GM18517 (cell line): ENCODE measurements around the gene USP46.

Experiments
- ATAC-seq: cut with Tn5 transposase; IDR thresholded peaks from one replicate; pipeline ENCODE4 v1.9.1; 2021; ENCODE audit warnings: mild to moderate bottlenecking, moderate library complexity; ENCODE audit not compliant: unreplicated experiment

The USP46 gene

GRCh38 chr4:52576961-52577623 is 82.0 kb downstream of the USP46 start:
- ATAC-seq, result no peak

- no peak for ATAC-seq
Observed at GRCh38 chr4:52576326-52576725, 82.8 kb downstream of the USP46 start.

- ATAC-seq, result no peak
Observed at GRCh38 chr4:52575406-52575805, 83.7 kb downstream of the USP46 start.

DNA sequence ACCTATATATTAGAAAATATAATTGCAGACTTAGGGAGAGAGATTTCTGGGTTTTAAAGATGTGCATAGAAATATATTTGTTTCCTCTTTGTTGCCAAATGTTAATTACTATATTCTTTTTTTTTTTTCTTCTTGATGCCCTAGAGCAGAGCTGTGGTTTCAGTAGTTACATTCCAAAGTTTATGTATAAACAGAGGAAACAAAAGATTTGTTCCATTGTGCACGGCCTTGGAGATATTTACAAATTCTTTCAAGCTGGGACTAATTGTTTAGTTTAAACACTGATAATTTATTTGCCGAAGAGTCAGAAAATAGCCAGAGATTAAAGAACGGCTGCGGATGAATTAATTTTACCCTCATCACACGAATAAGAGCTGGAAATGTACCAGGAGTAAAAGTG is 85.1 kb downstream of the USP46 start:
- no peak for ATAC-seq

- ATAC-seq, result no peak
Observed at GRCh38 chr4:52573551-52573950, 85.5 kb downstream of the USP46 start.

DNA sequence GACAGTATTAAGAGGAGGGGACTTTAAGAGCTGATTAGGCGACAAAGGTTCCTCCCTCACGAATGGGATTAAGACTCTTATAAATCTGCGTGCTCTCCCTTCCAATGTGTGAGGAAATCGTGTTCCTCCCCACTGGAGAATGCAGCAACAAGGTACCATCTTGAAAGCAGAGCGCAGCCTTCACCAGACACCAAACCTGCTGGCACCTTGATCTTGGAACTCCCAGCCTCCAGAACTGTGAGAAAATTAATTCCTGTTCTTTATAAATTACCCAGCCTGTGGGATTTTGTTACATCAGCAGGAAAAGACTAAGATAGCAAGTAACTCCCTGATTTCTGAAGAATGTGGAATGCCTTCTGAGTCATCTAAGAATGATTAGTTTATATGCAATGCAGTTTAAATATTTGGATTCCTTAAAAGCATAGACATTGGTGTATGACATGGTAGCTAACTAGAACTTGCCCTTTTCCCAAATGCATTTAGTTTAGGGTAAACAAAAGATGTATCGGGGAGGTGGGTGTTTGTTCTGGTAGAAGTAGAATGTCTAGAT is 86.1 kb downstream of the USP46 start:
- ATAC-seq, result no peak

DNA sequence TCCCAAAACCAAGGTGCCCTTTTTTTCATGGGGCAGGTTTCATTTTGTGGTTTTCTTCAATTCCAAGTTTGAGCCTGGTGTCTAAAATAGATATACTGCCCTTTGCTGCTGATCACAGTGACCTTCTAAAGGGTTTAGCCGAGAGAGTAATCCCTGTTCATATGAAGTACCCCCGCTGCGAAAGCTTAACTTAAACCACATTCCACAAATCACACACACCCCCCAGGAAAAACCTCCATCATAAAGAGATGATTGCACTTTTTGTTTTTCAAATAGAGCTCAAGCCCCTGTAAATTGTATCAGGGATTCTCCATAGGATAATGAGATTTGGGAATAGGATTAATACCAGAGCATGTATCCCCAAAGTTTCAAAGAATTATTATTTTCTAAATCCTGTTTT is 90.8 kb downstream of the USP46 start:
- no peak for ATAC-seq

DNA sequence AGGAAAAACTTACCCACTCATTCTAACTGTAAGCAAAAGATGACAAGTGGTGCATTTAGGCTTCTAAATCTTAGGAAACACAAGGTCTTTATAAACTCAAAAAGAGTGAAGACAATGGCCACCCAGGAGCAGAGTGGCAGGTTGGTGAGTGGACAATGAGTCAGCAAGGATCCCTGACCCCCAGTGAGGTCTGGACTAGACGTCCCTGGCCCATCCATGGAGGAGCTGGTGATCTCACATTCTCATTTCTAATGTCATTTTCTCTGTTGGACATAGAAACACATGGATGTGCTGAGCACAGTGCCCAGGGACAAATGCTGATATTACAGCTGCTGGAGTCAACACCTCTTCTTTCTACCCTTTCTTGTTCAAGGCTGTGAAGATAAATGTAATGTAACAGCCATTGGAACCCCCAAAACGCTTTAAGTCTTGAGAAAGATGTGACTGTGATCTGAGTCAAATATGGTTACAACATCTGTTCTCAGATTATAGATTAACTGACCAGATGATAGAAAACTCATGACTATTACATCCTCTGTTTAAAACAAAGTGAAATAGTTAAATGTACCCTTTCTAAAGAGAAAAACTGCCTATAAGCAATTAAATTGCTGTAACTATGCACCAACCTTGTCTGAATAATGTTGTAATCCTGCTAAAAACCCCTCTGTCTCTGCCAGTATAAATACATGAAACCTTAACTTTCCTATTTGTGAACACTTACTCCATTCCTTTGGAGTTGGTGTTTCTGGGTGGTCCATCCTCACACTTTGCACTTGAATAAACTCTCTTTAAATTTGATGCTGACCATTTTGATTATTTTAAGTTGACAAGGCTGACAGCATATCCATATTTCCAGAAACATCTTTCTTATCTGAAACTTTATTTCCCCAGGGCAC is 92.7 kb downstream of the USP46 start:
- ATAC-seq, result no peak

- no peak for ATAC-seq
Observed at GRCh38 chr4:52560844-52561280, 98.2 kb downstream of the USP46 start.

DNA sequence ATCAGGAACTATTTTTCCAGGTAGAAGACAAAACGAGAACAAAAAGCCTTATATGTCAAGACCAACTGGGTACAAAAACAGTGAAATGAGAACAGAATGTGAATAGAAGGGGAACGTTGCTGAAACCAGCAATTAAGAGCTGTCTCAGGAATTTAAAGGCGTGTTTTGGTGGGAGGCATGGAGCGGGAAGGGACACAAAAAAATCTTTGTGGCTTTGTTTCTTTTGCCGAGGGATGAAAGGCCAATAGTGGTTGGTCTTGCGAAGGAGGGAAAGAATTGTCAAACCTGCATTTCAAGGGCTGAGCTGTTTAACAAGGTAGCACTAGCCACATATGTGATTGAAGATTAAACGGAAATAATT is 103.8 kb downstream of the USP46 start:
- ATAC-seq, result no peak

DNA sequence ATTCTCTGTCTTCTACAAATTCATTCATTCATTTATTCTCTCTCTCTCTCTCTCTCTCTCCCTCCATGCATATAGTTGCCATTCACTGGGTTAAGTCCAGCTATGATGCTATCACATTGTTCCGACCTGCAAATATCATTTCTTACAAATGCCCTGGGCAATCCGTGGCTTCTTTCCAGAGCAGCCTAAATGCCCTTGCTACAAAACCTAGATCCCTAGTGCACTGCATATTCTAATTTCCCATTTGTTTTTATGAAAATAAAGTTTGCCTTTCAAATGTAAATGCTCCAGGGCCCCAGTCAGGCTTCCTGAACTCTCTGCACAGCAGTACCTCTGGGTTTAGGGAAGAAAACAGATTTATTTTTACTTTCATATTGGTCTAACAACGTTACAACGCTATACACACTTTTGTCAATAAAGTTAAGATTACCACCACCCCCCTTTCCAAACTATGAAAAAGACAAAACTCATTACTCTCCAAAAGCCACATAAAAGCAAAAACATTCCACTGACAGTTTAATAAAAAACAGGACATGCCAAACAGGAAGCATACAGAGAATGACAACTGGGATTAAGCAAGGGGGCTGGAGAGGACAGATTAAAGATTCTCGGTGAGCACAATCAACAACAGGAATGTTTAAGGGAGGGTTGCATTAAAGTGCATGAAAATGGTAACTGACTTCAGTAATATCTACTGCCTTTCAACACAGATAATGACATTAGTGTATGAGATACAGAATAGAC is 104.3 kb downstream of the USP46 start:
- ATAC-seq, result no peak

GRCh38 chr4:52552778-52553177 is 106.3 kb downstream of the USP46 start:
- no peak for ATAC-seq

GRCh38 chr4:52551487-52551886 is 107.6 kb downstream of the USP46 start:
- no peak for ATAC-seq

GRCh38 chr4:52550186-52550585 is 108.9 kb downstream of the USP46 start:
- ATAC-seq, result no peak

DNA sequence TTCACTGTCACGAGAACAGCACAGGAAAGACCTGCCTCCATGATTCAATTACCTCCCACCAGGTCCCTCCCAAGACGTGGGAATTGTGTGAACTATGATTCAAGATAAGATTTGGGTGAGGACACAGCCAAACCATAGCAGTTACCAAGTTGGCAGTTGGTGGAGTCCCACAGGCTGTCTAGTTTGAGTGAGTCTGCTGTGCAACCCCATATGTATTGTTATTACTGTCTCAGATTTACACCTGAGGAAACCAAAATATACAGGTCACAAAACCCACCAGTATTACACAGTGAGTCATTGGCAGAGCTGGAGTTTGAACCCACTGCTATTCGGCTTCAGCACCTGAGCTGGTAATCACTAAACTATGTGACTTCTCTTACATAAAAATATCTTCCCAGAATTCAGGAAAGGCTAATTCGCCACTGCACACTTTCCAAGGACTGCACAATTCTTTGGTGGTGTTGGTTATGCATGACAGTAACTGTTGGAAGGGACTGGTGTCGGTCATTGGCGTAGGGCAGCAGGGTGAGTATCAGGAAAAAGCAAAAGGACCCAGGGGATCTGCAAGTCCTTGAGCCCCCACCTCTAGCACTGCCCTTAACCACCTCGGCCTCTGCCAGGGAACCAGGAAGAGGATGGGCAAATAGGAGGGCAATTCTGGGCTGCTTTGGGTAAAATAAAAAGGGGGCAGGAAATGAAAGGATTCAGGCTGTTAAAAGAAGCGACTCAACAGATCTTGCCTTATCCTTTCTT is 110.1 kb downstream of the USP46 start:
- ATAC-seq, result no peak

DNA sequence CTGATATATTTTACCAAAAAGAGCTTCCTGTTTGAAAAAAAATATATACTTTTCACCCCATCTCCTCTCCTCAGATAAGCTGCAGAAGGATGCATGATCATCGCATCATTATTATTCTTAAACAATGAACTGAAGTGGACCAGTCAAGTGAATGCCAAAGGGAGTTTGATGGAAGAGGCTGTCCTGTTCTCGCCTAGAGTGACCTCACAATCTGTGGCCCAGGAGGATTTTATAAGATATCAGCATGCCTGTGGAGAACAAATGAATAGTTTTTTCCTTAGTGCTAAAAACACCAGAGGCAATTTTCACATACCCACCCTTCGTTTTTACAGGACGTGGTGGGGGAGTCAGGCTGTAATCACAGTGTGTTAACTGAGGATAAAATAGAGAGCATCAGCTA is 112.7 kb downstream of the USP46 start:
- no peak for ATAC-seq

GRCh38 chr4:52545099-52546069 is 113.7 kb downstream of the USP46 start:
- ATAC-seq, result peak; percentile 60
